SW480 (cell line): ENCODE measurements around the gene TXNRD2.

ENCODE experiments used
- DNase-seq: peaks from one replicate; pipeline ENCODE4 v3.0.0-alpha.2; 2016; ENCODE audit warnings: low spot score

TXNRD2 gene

DNA sequence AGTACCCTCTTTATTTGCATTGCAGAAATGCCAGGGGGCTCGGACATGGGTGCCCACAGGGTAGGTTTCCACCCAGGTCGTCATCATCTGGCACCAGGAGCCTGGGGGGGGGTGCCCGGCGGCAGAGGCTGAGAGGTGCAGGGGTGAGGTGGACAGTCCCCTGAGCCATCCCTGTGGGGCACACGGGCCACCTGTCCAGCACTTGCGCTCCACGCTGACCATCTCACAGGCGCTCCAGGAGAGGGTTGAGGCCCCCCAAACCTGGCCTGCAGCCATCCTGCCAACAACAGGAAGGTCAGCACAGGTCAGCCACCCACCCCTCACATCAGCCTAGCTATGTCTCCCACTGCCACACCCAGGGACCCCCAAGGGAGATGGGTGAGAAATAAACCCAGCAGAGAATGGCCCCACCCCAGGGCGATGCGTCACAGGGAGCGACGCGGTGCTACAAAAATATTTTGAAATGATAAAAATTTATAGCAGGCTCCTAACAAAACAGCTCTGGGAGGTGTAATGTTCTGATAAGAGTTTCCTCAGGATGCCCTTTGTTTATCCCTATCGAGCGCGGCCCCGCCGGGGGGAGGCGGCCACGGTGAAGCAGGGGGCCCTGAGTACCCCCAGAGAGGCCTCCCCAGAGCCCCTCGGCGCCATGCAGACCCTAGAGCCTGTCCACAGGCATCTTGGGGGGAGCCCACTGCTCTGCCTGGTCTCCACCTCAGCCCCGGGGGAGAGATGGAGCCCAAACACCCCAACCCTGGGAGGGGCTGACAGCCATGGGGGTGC, 65.9 kb downstream of the TXNRD2 start:
- no peak for DNase-seq

DNA sequence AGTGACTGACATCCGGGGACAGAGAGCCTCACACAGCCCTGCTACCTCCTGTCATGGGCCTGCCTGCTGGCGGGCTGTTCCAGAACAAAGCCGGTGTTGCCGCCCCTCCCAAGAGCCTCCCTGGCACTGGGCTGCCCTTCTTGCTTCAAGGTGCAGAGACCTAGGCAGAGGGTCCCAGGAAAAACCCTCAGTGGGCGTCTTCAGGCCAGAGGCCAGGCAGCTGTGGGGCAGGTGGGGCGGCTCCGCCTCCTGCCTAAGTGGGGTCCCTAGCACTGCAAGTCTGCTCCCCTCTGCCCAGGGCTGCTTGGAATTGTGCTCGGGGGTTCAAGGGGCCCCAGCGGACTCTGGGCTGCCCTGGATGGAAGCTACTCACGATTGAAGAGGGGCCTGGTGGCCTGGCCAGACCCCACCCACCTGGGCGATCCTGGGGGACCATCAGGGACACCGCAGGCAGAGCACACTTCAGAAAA, 66.5 kb downstream of the TXNRD2 start:
- DNase-seq = no peak

DNA sequence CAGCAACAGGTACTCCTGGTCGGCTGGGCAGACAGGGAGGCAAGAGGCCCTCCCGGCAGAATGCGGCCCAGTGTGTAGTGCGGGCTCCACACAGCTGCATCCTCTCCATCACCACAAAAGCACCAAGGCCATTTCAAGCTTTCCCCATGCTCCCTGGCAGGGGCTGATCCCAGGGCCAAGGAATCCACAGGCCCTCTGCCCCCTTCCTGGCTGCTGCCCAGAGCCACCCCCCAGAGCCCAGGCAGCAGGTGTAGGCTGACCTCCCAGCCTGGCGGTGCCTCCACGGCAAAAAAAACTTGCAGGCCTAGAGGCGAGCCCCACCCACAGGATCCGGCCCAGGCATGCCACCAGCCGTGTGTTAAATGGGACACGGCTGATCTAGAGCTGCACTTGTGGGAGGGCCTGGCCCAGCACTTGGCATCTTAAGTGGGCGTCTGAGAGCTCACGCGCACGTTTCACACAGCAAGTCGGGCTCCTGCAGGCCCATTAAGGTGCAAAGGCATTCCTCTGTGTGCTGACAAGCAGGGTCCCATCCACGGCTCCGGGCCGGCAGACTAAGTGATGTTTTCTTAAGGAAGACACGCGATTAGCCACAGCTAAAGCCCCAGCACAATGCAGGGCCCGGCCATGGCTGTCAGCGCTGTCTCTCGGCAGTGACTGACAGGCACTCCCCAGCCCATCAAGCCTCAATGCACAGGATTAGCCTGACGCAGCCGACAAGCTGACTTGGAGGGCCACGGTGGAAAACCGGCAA, 67.1 kb downstream of the TXNRD2 start:
- peak; percentile 41 for DNase-seq

DNA sequence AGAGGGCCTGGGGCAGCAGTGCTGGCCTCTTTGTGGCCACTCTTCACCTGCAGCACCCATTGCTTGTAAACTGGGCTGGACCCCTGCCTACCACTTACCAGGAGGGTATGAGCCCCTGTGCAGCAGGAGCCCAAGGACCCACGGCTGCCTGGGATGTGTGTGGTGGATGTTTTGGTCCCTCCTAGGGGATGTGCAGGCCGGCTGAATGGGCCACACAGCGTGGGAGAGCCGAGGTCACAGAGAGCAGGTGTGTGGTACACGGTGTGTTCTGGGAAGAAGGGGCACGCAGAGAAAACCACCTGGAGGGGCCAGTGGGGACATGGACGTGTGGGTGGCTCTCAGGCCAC, 67.7 kb downstream of the TXNRD2 start:
- no peak for DNase-seq

DNA sequence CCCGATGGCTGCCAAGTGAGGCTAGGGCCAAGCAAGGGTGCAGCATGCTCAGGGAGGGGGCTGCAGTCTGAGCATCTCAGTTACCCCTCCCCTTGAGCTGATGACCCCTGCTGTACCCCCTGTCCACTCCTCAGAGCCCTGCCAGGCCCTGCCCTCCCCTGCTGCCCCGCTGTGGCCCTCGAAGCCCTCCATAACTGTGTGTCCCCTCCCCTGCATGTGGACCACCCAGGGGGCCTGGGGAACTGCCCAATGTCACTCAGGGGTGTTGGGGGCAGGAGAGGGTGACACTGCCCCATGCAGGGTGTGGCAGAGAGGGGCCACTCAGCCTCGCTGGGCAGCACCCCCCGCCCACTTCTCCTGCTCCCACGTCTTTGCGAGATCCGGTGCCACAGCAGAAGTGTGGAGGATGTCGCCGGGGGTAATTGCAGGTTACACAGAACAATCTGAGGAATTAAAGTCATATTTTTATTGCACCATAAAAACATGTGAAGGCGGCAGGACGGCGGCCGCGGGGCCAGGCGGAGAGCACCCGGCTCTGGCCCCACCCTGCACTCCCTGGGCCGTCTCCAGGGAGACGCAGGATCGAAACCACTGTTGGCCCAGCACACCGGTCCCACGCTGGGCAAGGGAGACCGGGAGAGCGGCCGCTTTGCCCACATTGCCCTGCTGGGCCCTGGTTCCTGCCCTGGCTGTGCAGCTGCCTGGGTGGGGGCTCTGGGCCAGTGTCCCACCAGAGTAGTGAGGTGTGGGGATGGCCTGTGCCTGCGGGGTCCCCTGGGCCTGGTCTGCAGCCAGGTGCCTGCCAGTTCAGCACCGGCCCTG, 68.3 kb downstream of the TXNRD2 start:
- no peak for DNase-seq

DNA sequence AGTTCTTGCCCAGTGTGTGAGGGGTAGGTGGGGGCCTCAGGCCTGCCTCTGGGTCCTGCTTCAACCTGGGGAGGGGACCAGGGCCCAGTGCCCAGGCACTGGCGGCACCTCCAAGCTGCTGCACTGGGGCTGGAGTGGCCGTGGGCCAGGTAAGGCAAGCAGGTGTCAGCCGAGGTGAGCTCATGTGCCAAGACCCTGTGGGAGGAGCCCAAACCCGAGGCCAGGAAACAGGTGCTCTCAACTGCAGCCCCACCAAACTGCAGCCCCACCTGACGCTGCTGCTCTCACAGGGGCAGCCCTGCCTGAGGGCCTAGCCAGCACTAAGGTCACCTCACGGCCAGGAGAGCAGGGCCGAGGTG, 68.9 kb downstream of the TXNRD2 start:
- no peak for DNase-seq

DNA sequence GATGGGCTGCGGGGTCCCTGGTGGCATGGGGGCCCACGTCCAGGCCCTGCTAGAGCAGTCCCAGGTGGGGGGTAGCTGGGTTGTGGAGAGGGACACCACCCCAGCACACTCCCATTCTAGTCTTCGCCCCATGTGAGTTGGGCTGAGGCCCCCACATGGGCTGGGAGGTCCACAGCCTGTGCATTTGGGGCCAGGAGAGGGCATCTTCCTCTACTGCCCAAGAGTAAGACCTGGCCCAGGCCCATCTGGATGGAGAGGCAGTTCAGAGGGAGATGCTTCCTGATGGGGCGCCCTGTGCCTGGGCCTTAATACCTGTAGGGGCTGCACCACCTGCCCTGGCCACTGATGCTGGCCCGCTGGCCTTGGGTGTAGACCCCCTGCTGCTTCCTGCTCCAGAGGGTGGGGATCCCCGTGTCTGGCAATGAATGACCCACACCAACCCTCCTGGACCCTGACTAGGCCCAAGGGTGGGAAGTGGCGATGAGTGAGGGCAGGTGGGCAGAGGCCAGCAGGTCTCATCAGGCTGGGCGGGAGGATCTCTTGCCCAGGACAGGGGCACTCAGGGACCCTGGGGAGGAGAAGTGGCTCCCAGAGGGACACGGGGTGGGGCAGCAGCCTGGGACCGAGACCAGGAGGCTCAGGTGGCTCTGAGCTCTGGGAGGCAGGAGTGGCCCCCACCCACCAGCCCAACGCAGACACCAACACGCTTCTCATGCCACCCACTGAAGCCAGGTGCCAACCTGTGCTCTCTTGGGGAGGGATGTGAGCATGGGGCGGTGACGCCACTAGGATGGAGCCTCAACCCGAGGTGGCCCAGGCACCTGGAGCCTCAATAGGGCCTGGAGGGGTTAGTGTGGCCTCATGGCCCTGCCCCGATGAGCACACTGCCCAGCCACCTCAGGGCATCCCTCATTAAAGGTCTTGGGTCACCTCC, 69.5 kb downstream of the TXNRD2 start:
- DNase-seq = no peak

DNA sequence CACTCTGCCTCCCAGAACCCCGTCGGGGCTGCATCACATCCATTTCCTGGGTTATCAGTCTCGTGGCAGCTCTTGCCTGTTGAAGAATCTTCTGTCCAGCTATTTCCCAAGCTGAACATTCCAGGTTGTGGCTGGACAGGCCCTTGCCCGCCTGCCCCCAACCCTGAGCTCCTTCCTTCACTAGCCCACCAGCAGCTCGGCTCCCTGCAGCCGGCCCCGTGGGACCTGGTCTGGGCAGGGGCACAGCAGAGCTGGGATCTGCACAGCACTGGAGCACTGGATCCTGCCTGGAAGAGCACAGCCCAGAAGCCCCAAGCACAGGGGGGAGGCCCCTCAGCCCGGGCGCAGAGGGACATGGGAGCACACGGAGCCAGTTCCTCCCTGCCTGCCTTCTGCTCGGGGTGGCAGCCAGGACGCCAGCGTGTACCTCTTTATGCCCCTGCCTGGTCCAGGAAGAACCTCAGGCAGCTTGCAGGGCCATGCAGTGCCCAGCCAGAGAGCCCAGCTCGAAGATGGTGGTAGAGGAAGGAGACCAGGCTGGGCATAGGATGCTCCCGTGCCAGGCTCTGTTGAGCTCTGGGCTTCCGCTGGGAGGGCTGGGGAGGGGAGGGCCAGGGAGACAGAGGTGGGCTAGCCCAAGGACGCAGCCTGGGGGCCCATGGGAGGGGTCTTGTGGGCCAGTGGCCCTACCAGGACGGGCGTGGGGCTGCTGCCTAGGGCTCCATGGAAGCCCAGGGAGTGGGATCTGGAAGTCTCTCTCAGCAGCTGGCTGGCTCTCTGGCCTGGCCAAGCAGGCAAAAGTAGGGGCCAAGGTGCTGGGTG, 70.4 kb downstream of the TXNRD2 start:
- DNase-seq = no peak

DNA sequence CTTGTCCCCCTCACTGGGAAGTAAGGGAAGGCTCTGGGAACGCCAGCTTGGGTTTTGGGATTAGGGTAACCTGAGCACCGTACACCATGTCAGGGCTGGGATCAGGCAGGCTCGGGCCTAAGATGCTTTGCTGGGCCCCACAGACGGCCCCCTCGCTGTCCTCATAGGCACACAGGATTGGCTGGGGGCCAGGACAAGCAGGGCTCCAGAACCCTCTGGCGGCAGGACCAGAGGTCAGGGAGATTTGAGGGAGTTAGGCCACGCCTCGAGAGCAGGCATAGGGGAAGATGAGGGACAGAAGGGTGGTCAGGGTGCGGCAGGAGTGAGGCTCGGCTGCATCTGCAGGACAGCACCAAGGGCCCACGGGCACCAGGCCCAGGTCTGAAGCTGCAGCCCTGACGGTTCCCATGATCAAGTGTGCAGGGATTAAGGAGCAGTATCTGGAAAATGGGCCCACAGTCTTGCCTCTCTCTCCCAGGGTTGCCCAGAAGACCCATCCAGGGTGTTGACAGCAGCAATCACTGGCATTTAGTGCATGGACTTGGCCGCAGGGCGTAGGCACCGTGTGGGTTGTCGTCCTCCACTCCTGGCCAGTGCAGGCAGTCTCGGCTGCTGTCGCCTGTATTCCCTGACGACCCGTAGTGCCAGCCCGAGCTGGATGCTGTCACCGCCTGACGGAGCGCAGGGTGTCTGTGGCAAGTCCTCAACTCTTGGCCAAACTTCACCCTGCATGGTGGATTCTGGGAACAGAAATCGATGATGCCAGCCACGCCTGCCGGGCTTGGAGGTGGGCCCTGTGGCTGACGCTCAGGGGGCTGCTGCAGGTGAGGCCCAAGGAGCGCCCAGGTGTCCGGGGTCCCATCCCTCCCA, 71.2 kb downstream of the TXNRD2 start:
- no peak for DNase-seq

DNA sequence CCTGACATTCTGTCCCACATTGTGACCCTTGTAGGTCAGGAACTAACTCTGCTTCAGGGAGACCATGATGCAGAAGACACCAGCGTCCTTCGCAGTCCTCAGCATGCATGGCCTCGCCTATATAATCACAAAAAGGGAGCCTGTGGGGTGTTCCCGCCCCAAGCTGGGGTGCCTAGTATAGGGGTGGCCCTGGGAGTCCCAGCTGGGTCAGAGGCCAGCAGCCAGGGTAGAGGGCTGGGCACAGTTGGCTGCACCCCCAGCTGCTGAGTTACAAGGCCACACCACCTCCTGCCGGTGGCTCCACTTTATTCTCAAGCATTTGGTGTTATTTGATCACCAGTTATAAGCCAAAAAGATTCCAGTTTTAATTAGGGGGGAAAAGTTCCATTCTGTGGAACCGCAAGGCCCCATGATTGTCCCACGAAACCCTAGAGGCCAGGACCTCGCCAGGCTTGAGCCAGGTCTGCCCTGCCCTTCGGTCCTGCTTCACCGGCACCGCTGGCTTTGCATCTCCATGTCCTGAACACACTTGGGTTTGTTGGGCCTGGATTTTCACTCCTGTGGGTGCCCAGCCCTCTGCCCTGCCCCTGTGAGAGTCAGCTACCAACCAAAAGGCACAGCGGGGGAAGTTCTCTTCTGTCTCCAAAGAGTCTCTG, 72.0 kb downstream of the TXNRD2 start:
- DNase-seq = no peak

DNA sequence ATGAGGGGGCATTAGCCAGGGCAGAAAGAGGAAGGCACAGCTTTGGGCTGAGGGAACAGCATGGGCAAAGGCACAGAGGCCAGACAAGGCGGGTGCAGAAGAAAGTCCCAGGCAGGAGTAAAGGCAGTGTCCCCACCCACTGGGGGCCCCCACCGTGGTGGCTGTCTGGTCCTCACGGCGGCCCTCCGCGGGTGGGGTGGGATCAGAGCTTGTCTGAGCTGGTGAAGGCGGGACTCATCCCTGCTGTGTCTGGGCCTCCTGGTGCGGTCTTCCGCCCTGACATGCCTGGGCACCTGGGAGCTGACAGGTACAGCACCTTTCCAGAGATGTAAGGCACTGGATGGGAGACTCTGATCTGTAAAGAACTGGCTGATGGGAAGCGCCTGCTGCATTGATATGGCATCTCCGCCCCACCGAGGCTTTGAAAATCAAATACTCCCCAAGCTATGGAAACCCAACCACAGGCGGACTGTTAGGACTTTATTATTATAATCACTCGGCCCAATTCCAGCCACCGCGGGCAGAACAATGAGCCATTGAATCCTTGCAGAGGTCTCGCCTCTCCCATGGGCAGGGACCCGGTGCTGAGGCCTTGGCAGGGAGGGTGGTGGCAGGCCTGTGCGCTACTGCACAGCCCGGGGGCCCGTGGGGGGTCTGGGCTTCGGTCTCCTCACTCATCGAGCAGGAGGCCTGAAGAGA, 72.7 kb downstream of the TXNRD2 start:
- DNase-seq = peak; percentile 78

DNA sequence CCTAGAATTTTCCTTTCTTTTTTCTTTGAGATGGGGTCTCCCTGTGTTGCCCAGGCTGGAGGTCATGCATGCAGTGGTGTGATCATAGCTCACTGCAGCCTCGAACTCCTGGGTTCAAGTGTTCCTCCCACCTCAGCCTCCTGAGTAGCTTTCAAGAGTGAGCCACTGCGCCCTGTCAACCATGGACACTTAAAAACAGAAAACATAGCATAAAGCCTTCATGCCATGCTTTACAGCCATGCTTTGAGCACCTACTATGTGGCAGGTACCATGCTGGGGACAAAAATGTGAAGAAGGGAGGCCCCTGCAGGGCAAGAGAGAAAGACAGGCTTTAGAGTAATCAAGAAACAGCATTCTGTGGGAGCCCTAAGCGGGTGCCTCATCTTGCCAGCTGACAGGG, 73.3 kb downstream of the TXNRD2 start:
- DNase-seq = no peak

DNA sequence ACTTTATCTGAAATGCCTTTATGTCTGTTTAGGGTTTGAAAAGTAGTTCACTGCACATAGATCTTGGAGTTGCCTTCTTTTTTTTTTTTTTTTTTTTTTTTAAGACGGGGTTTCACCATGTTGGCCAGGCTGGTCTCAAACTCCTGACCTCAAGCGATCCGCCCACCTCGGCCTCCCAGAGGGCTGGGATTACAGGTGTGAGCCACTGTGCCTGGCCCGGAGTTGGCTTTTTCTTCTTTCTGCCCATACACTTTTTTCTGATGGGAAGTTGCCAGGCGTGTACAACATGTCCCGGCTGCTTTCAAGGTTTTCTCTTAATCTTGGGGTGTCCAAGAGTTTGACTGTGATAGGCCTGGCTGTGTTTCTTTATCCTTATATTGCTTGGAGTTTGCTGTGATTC, 74.0 kb downstream of the TXNRD2 start:
- no peak for DNase-seq

DNA sequence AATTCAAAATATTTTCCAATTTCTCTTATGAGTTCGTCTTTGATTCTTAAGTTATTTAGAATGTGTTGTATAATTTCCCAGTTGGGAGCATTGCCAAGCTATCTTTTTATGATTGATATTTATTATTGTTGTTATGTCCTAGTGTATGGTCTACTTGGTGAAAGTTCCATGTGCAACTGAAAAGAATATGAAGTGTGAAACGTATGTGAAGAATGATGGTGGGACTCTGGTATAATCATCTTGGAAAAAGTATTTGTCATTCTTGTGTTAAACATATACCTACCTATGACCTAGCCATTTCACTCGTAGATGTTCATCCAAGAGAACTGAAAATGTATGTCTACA, 75.0 kb downstream of the TXNRD2 start:
- DNase-seq = no peak

DNA sequence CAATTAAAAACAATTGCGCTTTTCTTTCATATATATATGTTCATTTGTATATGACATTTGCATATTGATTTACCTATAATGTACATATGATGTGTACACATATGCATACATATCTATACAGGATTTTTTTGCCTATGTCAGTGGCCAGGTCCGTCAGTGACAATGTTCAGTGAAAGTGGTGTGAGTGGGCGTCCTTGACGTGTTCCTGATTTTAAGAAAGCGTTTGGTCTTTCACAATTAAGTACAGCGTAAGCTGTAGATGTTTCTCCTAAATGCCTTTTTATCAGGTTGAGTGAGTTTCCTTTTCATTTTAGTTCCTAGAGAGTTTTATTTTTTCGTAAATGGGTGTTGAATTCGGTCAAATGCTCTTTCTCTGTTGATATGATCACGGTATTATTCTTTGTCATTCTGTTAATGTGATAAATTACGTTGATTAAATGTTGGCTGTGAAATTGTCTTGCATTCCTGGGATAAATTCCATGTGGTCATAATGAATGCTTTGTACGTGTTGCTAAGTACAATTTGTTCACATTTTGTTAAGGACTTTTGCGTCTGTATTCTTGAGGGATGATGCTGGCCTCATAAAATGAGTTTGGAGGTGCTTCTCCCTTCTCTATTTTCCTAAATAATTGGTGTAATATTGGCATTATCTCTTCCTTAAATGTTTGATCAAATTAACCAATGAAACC, 76.3 kb downstream of the TXNRD2 start:
- no peak for DNase-seq

DNA sequence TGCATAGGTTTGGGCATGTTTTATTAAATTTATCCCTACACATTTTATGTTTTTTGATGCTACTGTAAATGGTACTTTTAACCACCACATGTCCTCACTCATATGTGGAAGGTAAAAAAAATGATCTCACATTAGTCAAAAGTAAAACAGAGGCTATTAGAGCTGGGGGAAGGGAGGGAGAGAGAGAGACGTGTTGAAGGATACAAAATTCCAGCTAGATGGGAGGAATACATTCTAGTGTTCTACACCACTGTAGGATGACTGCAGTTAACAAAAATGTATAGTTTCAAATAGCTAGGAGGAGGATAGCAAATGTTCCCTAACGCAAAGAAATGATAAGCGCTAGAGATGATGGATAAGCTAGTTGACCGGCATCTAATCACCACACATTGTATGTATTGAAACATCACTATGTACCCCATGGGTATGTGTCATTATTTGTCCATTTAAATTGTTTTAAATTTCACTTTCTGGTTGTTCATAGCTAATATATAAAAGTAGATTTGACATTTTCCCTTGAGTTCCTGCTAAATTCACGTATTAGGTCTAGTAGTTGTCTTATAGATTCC, 77.0 kb downstream of the TXNRD2 start:
- no peak for DNase-seq

DNA sequence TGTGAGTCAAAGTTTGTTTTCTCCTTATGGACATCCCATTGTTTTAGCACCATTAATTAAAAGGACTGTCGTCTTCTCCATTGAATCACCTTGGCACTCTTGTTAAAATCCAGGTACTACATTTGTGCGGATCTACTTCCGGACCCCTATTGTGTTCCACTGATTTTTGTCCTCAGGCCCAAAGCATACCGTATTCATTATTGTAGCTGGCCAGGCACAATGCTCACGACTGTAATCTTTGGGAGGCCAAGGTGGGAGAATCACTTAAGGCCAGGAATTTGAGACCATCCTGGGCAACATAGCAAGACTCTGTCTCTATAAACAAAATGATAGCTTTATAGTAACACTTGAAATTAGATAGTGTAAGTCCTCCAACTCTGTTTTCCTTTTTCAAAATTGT, 78.0 kb downstream of the TXNRD2 start:
- DNase-seq = no peak
